Activated B cell treated with CpG ODN at 0.5 μM for 24 hours (primary cell): ENCODE measurements around the gene INPP4B. TPM values are rescaled to one million over a fixed set of nuclear protein-coding genes. Genes with fewer than 3 reads are reported as not detected.

Source experiments
- ATAC-seq: fragments of 200-7000 bp; cut with Tn5 transposase; one replicate; pipeline ENCODE4 v1.10.0; 2021; ENCODE audit warnings: low read depth, mild to moderate bottlenecking, moderate library complexity
- CTCF ChIA-PET: fragments of 350-600 bp; sonication (Branson Sonifier 250); formaldehyde crosslinking; loops from one replicate; lab custom pipeline; 2021; ENCODE audit warnings: antibody characterized with exemption; lab: Charles Lee
- POLR2A ChIA-PET: fragments of 350-600 bp; sonication (Branson Sonifier 250); formaldehyde crosslinking; loops from one replicate; lab custom pipeline; 2021; ENCODE audit warnings: antibody characterized with exemption; lab: Charles Lee
- DNase-seq: peaks from one replicate; pipeline ENCODE4 v3.0.0; 2022
- H3K27ac Mint-ChIP-seq: one replicate; pipeline ENCODE4 v1.8.0; 2020; ENCODE audit warnings: mixed read lengths
- H3K27me3 Mint-ChIP-seq: one replicate; pipeline ENCODE4 v1.8.0; 2021; ENCODE audit warnings: mixed read lengths
- H3K36me3 Mint-ChIP-seq: one replicate; pipeline ENCODE4 v1.8.0; 2021; ENCODE audit warnings: low read depth, mixed read lengths
- H3K4me1 Mint-ChIP-seq: one replicate; pipeline ENCODE4 v1.8.0; 2021; ENCODE audit warnings: mixed read lengths
- H3K4me3 Mint-ChIP-seq: one replicate; pipeline ENCODE4 v1.8.0; 2020; ENCODE audit warnings: mild to moderate bottlenecking, mixed read lengths
- H3K9me3 Mint-ChIP-seq: one replicate; pipeline ENCODE4 v1.8.0; 2020; ENCODE audit warnings: mixed read lengths
- CTCF ChIP-seq: fragments of 200-600 bp; IDR thresholded peaks from one replicate; pipeline ENCODE4 v1.8.0; 2022; ENCODE audit warnings: antibody characterized with exemption, mild to moderate bottlenecking
- intact Hi-C: fragments of 100-400 bp; cut with micrococcal nuclease; formaldehyde crosslinking; loops from one replicate; pipeline ENCODE4 v1.15.1; 2024
- total RNA-seq: library from RNA; stranded (reverse); gene quantifications from 2 replicates; pipeline ENCODE4 v1.2.3, GENCODE V29; 2022

INPP4B gene
- total RNA-seq, 1 donor from 2014 or later = 0.11 TPM

- Mint-ChIP-seq H3K4me1 (peaks cover 4% of the 10 kb centered on the region), H3K9me3 (no peaks in the 10 kb centered on the region), H3K36me3 (no peaks in the 10 kb centered on the region), H3K4me3 (no peak overlapping the region), H3K27me3 (no peaks in the 10 kb centered on the region), H3K27ac (no peak overlapping the region)
- ATAC-seq (no peak), DNase-seq (no peak)
- ChIA-PET POLR2A (no interaction called here), CTCF (no interaction called here)
- intact Hi-C loops = no loop called here
- no peak for TF ChIP-seq CTCF
Observed at GRCh38 chr4:142202404-142203332, 643.4 kb downstream of the INPP4B start.

- ChIA-PET CTCF (no interaction called here), POLR2A (no interaction called here)
- H3K4me3 Mint-ChIP-seq = no peak overlapping the region
- intact Hi-C loops = no loop called here
- no peak overlapping the region for H3K27ac Mint-ChIP-seq
- no peaks in the 10 kb centered on the region for H3K27me3 Mint-ChIP-seq
- ATAC-seq = no peak
- no peak for TF ChIP-seq CTCF
- no peaks in the 10 kb centered on the region for H3K9me3 Mint-ChIP-seq
- no peak for DNase-seq
- H3K4me1 Mint-ChIP-seq = peaks cover 4% of the 10 kb centered on the region
- H3K36me3 Mint-ChIP-seq = no peaks in the 10 kb centered on the region
Observed at GRCh38 chr4:142201041-142201440, 645.1 kb downstream of the INPP4B start.

DNA sequence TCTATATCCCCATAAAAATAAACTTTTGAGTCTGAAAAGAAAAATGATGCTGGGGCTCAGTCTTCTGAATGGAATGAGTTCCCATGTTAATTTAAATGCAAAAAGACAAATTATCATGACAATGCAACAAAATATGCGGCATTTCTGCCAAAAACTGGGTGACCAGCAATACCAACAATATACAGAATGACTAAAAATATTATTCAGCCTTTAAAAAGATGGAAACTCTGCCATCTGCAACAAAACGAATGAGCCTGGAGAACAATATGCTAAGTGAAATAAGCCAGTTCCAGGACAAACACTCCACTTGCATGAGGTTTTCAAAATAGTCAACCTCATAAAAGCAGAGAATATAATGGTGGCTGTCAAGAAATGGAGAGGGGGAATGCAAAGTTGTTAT lies 651.2 kb downstream of the INPP4B start:
- Mint-ChIP-seq H3K27ac (no peak overlapping the region), H3K36me3 (no peaks in the 10 kb centered on the region), H3K4me3 (no peak overlapping the region), H3K27me3 (no peaks in the 10 kb centered on the region), H3K4me1 (no peaks in the 10 kb centered on the region), H3K9me3 (no peaks in the 10 kb centered on the region)
- TF ChIP-seq CTCF = no peak
- intact Hi-C loops = no loop called here
- no peak for DNase-seq
- ChIA-PET POLR2A (no interaction called here), CTCF (no interaction called here)
- ATAC-seq = no peak

DNA sequence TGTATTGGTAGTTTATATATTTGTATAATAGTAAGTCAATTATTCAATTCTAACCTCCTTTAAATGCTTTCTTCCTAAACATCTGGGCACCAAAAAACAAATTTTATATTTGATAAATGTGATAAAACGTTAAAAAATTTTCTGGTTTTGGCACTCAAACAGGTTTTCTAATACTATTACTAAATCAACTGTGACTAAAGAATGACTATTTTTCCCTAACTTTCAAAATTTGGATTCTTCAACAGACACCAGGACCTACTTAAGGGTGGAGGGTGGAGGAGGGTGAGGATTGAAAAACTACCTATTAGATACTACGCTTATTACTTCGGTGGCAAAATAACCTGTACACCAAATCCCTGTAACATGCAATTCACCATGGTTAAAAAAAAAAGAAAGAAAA lies 654.2 kb downstream of the INPP4B start:
- DNase-seq (no peak), ATAC-seq (no peak)
- no peaks in the 10 kb centered on the region for H3K36me3 Mint-ChIP-seq
- H3K27ac Mint-ChIP-seq = no peak overlapping the region
- POLR2A ChIA-PET = no interaction called here
- no peaks in the 10 kb centered on the region for H3K27me3 Mint-ChIP-seq
- H3K4me1 Mint-ChIP-seq = no peaks in the 10 kb centered on the region
- TF ChIP-seq CTCF = no peak
- no peaks in the 10 kb centered on the region for H3K9me3 Mint-ChIP-seq
- intact Hi-C loops = no loop called here
- CTCF ChIA-PET = no interaction called here
- H3K4me3 Mint-ChIP-seq = no peak overlapping the region

DNA sequence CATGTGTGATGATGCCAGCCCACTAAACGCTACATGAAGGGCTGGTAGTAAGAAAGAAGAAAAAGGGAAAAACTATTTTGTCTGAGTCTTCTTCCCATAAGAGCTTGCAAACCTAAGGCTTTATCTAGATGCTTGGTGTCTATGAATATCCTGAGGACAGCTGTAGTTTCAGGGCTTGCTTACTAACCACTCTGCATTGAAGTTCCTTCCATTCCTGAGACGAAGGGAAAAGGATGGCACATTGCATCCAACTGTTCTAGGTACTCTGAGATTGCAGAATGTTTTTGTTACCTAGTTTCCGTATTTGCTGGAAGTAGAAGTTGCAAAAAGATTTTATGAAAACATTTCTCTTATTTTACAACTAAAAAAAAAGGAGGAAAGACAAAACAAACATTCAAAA lies 665.1 kb downstream of the INPP4B start:
- DNase-seq (no peak), ATAC-seq (no peak)
- no peak for TF ChIP-seq CTCF
- H3K9me3 Mint-ChIP-seq = no peaks in the 10 kb centered on the region
- CTCF ChIA-PET = no interaction called here
- no peak overlapping the region for H3K4me3 Mint-ChIP-seq
- H3K4me1 Mint-ChIP-seq = no peaks in the 10 kb centered on the region
- POLR2A ChIA-PET = no interaction called here
- H3K27me3 Mint-ChIP-seq = peaks cover 4% of the 10 kb centered on the region
- no peak overlapping the region for H3K27ac Mint-ChIP-seq
- H3K36me3 Mint-ChIP-seq = no peaks in the 10 kb centered on the region
- intact Hi-C loops = no loop called here
